Measurements from ENCODE around the gene PAX1.

Gene PAX1

DNA sequence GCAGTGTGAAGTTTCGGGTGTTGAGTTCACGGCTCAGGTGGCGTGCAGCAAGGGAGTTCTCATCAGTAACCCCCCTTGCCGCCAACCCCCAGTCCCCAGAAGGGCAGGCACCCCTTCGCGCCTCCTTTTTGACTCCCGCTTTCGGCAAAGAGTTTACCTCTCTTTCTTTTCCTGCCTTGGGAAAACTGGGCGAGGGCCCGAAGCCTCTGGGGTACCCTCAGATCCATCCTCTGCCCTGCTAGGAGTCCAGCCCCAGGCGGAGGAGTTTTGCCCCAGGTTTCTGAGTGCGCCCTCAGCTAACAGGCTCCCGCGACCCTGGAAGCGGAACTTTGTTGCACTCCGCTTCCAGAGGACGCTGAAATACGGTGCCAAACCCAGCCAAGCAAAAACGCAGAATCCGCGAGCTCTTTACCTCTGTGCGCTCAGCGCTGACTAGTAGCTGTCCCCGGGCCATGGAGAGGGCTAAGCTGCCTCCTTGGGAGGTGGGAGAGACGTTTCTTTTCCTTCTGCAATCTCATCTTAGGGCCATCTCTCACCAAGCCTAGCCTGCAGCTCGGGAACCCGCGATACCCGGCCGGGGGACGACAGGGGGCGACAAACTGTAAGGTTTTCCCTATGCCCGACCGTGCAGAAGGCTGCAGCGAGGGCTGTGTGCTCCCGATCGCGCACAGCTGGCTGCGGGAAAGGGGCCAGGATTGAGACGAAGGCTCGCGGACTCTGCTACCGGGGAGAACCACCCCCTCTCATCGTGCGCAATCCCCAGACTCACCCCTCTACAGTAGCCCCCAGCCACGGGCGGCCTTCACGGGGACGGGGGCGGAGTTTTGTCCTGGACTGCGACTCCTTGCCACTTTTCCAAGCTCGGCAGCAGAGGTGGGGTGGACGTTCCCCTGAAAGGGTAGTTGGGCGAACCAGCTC, 2.7 kb upstream of the PAX1 start:
- DNase-seq (ENCODE audit: low read depth): no peak
- H3K4me3 ChIP-seq (ENCODE audit: low read length): no peak overlapping the region
- TF ChIP-seq, protein P1, sequence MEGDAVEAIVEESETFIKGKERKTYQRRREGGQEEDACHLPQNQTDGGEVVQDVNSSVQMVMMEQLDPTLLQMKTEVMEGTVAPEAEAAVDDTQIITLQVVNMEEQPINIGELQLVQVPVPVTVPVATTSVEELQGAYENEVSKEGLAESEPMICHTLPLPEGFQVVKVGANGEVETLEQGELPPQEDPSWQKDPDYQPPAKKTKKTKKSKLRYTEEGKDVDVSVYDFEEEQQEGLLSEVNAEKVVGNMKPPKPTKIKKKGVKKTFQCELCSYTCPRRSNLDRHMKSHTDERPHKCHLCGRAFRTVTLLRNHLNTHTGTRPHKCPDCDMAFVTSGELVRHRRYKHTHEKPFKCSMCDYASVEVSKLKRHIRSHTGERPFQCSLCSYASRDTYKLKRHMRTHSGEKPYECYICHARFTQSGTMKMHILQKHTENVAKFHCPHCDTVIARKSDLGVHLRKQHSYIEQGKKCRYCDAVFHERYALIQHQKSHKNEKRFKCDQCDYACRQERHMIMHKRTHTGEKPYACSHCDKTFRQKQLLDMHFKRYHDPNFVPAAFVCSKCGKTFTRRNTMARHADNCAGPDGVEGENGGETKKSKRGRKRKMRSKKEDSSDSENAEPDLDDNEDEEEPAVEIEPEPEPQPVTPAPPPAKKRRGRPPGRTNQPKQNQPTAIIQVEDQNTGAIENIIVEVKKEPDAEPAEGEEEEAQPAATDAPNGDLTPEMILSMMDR (IDR thresholded peaks at IDR 0.05; ENCODE audit: insufficient read depth, low read depth, low read length, missing control alignments): no peak

GRCh38 chr20:21703717-21704407, 1.6 kb upstream of the PAX1 start:
- no peak for DNase-seq (ENCODE audit: low read depth)
- H3K4me3 ChIP-seq (ENCODE audit: low read length): no peak overlapping the region
- TF ChIP-seq, protein P1 (IDR thresholded peaks at IDR 0.05; ENCODE audit: insufficient read depth, low read depth, low read length, missing control alignments): no peak

GRCh38 chr20:21704408-21705385, 767 bp upstream of the PAX1 start:
- no peak for DNase-seq (ENCODE audit: low read depth)
- TF ChIP-seq, protein P1 (IDR thresholded peaks at IDR 0.05; ENCODE audit: insufficient read depth, low read depth, low read length, missing control alignments): no peak
- no peak overlapping the region for H3K4me3 ChIP-seq (ENCODE audit: low read length)

DNA sequence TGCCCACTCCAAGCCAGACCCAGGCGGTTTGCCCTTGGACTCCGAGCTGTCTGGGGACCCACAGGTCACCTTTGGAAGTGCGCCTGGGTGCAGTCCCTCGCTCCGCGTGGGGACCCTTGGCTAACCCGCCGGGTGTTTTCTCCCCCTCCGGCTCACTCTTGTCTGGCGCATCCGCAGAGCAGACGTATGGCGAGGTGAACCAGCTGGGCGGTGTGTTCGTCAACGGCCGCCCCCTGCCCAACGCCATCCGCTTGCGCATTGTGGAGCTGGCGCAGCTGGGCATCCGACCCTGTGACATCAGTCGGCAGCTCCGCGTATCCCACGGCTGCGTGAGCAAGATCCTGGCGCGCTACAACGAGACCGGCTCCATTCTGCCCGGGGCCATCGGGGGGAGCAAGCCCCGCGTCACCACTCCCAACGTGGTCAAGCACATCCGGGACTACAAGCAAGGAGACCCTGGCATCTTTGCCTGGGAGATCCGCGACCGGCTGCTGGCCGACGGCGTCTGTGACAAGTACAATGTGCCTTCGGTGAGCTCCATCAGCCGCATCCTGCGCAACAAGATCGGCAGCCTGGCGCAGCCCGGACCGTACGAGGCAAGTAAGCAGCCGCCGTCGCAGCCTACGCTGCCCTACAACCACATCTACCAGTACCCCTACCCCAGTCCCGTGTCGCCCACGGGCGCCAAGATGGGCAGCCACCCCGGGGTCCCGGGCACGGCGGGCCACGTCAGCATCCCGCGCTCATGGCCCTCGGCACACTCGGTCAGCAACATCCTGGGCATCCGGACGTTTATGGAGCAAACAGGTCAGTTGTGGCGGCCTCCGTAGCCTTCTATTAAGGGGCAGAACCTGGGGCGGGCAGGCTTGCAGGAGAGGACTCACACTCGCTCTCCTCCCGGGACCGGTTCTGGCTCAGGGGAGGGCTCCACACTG, 1.1 kb downstream of the PAX1 start:
- no peak overlapping the region for H3K4me3 ChIP-seq (ENCODE audit: low read length)
- no peak for DNase-seq (ENCODE audit: low read depth)
- TF ChIP-seq, protein P1 (IDR thresholded peaks at IDR 0.05; ENCODE audit: insufficient read depth, low read depth, low read length, missing control alignments): no peak

GRCh38 chr20:21707267-21707666, 1.8 kb downstream of the PAX1 start:
- H3K4me3 ChIP-seq (ENCODE audit: low read length): no peak overlapping the region
- DNase-seq (ENCODE audit: low read depth): no peak
- TF ChIP-seq, protein P1 (IDR thresholded peaks at IDR 0.05; ENCODE audit: insufficient read depth, low read depth, low read length, missing control alignments): no peak
